Keratinocyte (primary cell): ENCODE results near the gene PTDSS2. TPM values are rescaled to one million over a fixed set of nuclear protein-coding genes. Genes with fewer than 3 reads are reported as not detected.
A peak's percentile ranks its signal among the peaks of the same experiment; 100 is the strongest.

ENCODE experiments used
- DNase-seq: peaks from one replicate; pipeline ENCODE4 v3.0.0-alpha.2; 2011; ENCODE audit warnings: low read depth, missing footprints, low spot score
- FAIRE-seq: peaks from 2 replicates; lab custom pipeline; 2011; peaks lifted over from hg19 to GRCh38; lab: Jason Lieb, UNC
- H2AFZ ChIP-seq: 2 replicates; pipeline ENCODE4 v1.6.0; 2012; ENCODE audit warnings: low read length, control low read depth, inconsistent platforms; ENCODE audit not compliant: control insufficient read depth
- H3K27ac ChIP-seq: 2 replicates; pipeline ENCODE4 v1.5.1; 2011; ENCODE audit warnings: low read length; ENCODE audit not compliant: control insufficient read depth, insufficient read depth
- H3K27me3 ChIP-seq: 3 replicates; pipeline ENCODE4 v1.6.0; 2011; ENCODE audit warnings: low read length; ENCODE audit not compliant: control insufficient read depth, insufficient read depth; ENCODE audit errors: extremely low read depth
- H3K36me3 ChIP-seq, 2 experiments: 2 replicates in 1 of 2; 3 replicates in 1 of 2; pipeline ENCODE4 v1.5.1; 2011; ENCODE audit warnings: low read length in 2 of 2, mild to moderate bottlenecking in 1 of 2; ENCODE audit not compliant: control insufficient read depth in 2 of 2, insufficient read depth in 2 of 2; ENCODE audit errors: extremely low read depth in 1 of 2
- H3K4me1 ChIP-seq: 3 replicates; pipeline ENCODE4 v1.5.1; 2011; ENCODE audit warnings: low read length; ENCODE audit not compliant: control insufficient read depth, insufficient read depth; ENCODE audit errors: extremely low read depth
- H3K4me2 ChIP-seq: 3 replicates; pipeline ENCODE4 v1.6.0; 2011; ENCODE audit warnings: low read depth, low read length; ENCODE audit not compliant: control insufficient read depth, insufficient read depth; ENCODE audit errors: extremely low read depth
- H3K4me3 ChIP-seq, 3 experiments: fragments of 200-600 bp in 1 of 3; sonication (generic) in 1 of 3; 2 replicates in 2 of 3; 3 replicates in 1 of 3; pipeline ENCODE4 v1.5.1; 2011 to 2016; ENCODE audit warnings: low read length in 3 of 3, mild to moderate bottlenecking in 3 of 3, control low read depth in 2 of 3, inconsistent platforms in 1 of 3, low read depth in 1 of 3, mixed read lengths in 1 of 3, mixed run types in 1 of 3, moderate library complexity in 1 of 3; ENCODE audit not compliant: control insufficient read depth in 2 of 3, insufficient read depth in 2 of 3; ENCODE audit errors: extremely low read depth in 1 of 3
- H3K79me2 ChIP-seq: 2 replicates; pipeline ENCODE4 v1.6.0; 2012; ENCODE audit warnings: low read length; ENCODE audit not compliant: control insufficient read depth, insufficient read depth
- H3K9ac ChIP-seq: 3 replicates; pipeline ENCODE4 v1.6.0; 2011; ENCODE audit warnings: low read length; ENCODE audit not compliant: control insufficient read depth, insufficient read depth; ENCODE audit errors: extremely low read depth
- H3K9me1 ChIP-seq: 3 replicates; pipeline ENCODE4 v1.6.0; 2011; ENCODE audit warnings: low read length; ENCODE audit not compliant: control insufficient read depth, insufficient read depth; ENCODE audit errors: extremely low read depth
- H3K9me3 ChIP-seq: 2 replicates; pipeline ENCODE4 v1.5.1; 2012; ENCODE audit warnings: low read depth, low read length; ENCODE audit not compliant: control insufficient read depth
- H4K20me1 ChIP-seq: 3 replicates; pipeline ENCODE4 v1.6.0; 2011; ENCODE audit warnings: low read length; ENCODE audit not compliant: control insufficient read depth, insufficient read depth; ENCODE audit errors: extremely low read depth
- CTCF ChIP-seq, 3 experiments: IDR thresholded peaks in 1 of 3; conservative IDR thresholded peaks in 1 of 3; optimal IDR thresholded peaks in 1 of 3; 2 replicates in 2 of 3; 3 replicates in 1 of 3; pipeline versions ENCODE3 to v1.5.1; 2011; ENCODE audit warnings: low read length in 3 of 3, mild to moderate bottlenecking in 3 of 3, moderate library complexity in 2 of 3, control low read depth in 1 of 3, inconsistent platforms in 1 of 3; ENCODE audit not compliant: insufficient read depth in 2 of 3; ENCODE audit errors: extremely low read depth in 1 of 3
- EZH2 ChIP-seq: IDR thresholded peaks from one replicate; pipeline ENCODE4 v1.6.1; 2012; ENCODE audit warnings: inconsistent platforms, mild to moderate bottlenecking, low read length, moderate library complexity
- dilution Hi-C: fragments of 300-500 bp; cut with MboI; formaldehyde crosslinking; loops from one replicate; pipeline ENCODE4 v1.7.0; 2020; ENCODE audit warnings: low sequenced_read_pairs; ENCODE audit not compliant: extremely low pct_ligation_motif_present
- polyA plus RNA-seq, 5 experiments: library from polyadenylated mRNA; depleted of rRNA in 3 of 5; stranded (reverse) in 3 of 5; stranded (forward) in 1 of 5; unstranded in 1 of 5; fragments of >200 nt; gene quantifications; 1 replicate in 1 of 5; 2 replicates in 3 of 5; 3 replicates in 1 of 5; pipeline versions ENCODE4 v1.2.1 to v1.2.3, GENCODE V29; 2011 to 2012; ENCODE audit warnings: missing spikeins in 2 of 5, low read depth in 1 of 5, low replicate concordance in 1 of 5

PTDSS2 gene
- polyA plus RNA-seq, 1 donor (not counting 4 experiments of a cell fraction or from before 2014, with no cell fraction given): 21.6 TPM

- H3K4me3 ChIP-seq: peak overlapping the region in 1 of 3 experiments; percentile 19
- DNase-seq: peak; percentile 92
- no peak for TF ChIP-seq EZH2
- TF ChIP-seq CTCF (optimal IDR thresholded peaks at IDR 0.05 in 1 of 3, IDR thresholded peaks at IDR 0.05 in 1 of 3, conservative IDR thresholded peaks at IDR 0.05 in 1 of 3; ENCODE audit: extremely low read depth in 1 of 3, insufficient read depth in 2 of 3, low read length in 3 of 3): peak; percentile 73 to 84 (median 82)
- H2AFZ ChIP-seq: peak overlapping the region; percentile 17
- H3K9me3 ChIP-seq: peaks cover 3% of the 10 kb centered on the region
- peak overlapping the region; percentile 39 for H3K4me2 ChIP-seq
- no peaks in the 10 kb centered on the region for H3K9me1 ChIP-seq
- dilution Hi-C loops: no loop called here
- FAIRE-seq: peak; percentile 63
- no peak overlapping the region for H3K9ac ChIP-seq
- no peaks in the 10 kb centered on the region for H3K36me3 ChIP-seq
- H3K27ac ChIP-seq: peak overlapping the region; percentile 48
- peaks cover 20% of the 10 kb centered on the region for H3K4me1 ChIP-seq
- H3K27me3 ChIP-seq: no peaks in the 10 kb centered on the region
- H4K20me1 ChIP-seq: no peaks in the 10 kb centered on the region
- no peaks in the 10 kb centered on the region for H3K79me2 ChIP-seq
Observed at GRCh38 chr11:518463-519202, 68.6 kb downstream of the PTDSS2 start.

GRCh38 chr11:520428-521176 lies 70.5 kb downstream of the PTDSS2 start:
- H3K27ac ChIP-seq: no peak overlapping the region
- FAIRE-seq (no peak), DNase-seq (no peak)
- no peak overlapping the region for H3K4me2 ChIP-seq
- dilution Hi-C loops: no loop called here
- TF ChIP-seq CTCF (optimal IDR thresholded peaks at IDR 0.05 in 1 of 3, IDR thresholded peaks at IDR 0.05 in 1 of 3, conservative IDR thresholded peaks at IDR 0.05 in 1 of 3; ENCODE audit: extremely low read depth in 1 of 3, insufficient read depth in 2 of 3, low read length in 3 of 3) (peak in 1 of 3 experiments; percentile 24), EZH2 (no peak)
- H3K9ac ChIP-seq: no peak overlapping the region
- H3K4me1 ChIP-seq: peaks cover 8% of the 10 kb centered on the region
- H3K9me1 ChIP-seq: no peaks in the 10 kb centered on the region
- no peaks in the 10 kb centered on the region for H4K20me1 ChIP-seq
- H3K4me3 ChIP-seq: no peak overlapping the region
- H2AFZ ChIP-seq: no peak overlapping the region
- H3K79me2 ChIP-seq: no peaks in the 10 kb centered on the region
- H3K9me3 ChIP-seq: peaks cover 3% of the 10 kb centered on the region
- H3K27me3 ChIP-seq: no peaks in the 10 kb centered on the region
- H3K36me3 ChIP-seq: no peaks in the 10 kb centered on the region
